ENCODE measurements around the gene ODAD2. TPM values are rescaled to one million over a fixed set of nuclear protein-coding genes. Genes with fewer than 3 reads are reported as not detected.

The ODAD2 gene
- total and polyA plus RNA-seq, 2 donors (not counting 1 experiment from before 2014, with no cell fraction given), result not detected

GRCh38 chr10:27890971-27891370 is 107.9 kb downstream of the ODAD2 start:
- TF ChIP-seq EZH2 (IDR thresholded peaks at IDR 0.05; ENCODE audit: borderline replicate concordance, insufficient read depth, low read depth, low read length, poor library complexity, severe bottlenecking) (no peak), CTCF (IDR thresholded peaks at IDR 0.05) (no peak)
- no peaks in the 10 kb centered on the region for H3K79me2 ChIP-seq (ENCODE audit: control insufficient read depth, insufficient read depth, low read length)
- Mint-ChIP-seq H3K27ac (no peak overlapping the region), H3K27me3 (no peaks in the 10 kb centered on the region), H3K9me3 (ENCODE audit: insufficient read depth) (peaks cover 8% of the 10 kb centered on the region), H3K4me1 (no peaks in the 10 kb centered on the region), H3K4me3 (no peak overlapping the region)
- peaks cover 0 to 1% (median 0%) of the 10 kb centered on the region in 3 donors for H3K9me3 ChIP-seq (ENCODE audit: control extremely low read depth in 1 of 3, control insufficient read depth in 2 of 3, insufficient read depth in 1 of 3, low read length in 2 of 3)
- no CpG with 5 or more reads among the region's 3 CpGs for WGBS (ENCODE audit: insufficient coverage)
- CTCF ChIA-PET, result no interaction called here
- H3K27ac ChIP-seq (ENCODE audit: low read length in 2 of 2), result no peak overlapping the region
- H3K36me3 ChIP-seq (replicated peaks in 1 of 2; ENCODE audit: control extremely low read depth in 1 of 2, control insufficient read depth in 1 of 2, extremely low read depth in 1 of 2, insufficient read depth in 2 of 2, low read length in 1 of 2), result no peaks in the 10 kb centered on the region
- ATAC-seq (ENCODE audit: low read depth), result no peak
- POLR2A ChIA-PET, result no interaction called here
- H3K27me3 ChIP-seq (replicated peaks in 1 of 4; ENCODE audit: control extremely low read depth in 1 of 4, control insufficient read depth in 3 of 4, insufficient read depth in 4 of 4, low read length in 3 of 4), result no peaks in the 10 kb centered on the region
- no peaks in the 10 kb centered on the region for H4K20me1 ChIP-seq (ENCODE audit: control insufficient read depth, insufficient read depth, low read length, poor library complexity, severe bottlenecking)
- intact Hi-C loops (cut with micrococcal nuclease), result no loop called here
- no peaks in the 10 kb centered on the region for H3K4me1 ChIP-seq (ENCODE audit: control insufficient read depth in 2 of 2, insufficient read depth in 2 of 2, low read length in 2 of 2)
- no peak overlapping the region for H3K4me2 ChIP-seq (replicated peaks; ENCODE audit: low read depth, low read length, poor library complexity, severe bottlenecking)
- no peak overlapping the region for H3K4me3 ChIP-seq (ENCODE audit: control extremely low read depth in 1 of 5, extremely low read depth in 1 of 5, insufficient read depth in 1 of 5, low read depth in 2 of 5, low read length in 4 of 5)
- H3K9ac ChIP-seq (ENCODE audit: low read length), result no peak overlapping the region
- no peak overlapping the region for H2AFZ ChIP-seq (ENCODE audit: insufficient read depth, low read depth, low read length, poor library complexity, severe bottlenecking)
- no peak for DNase-seq

- Histone ChIP-seq H3K4me2 (replicated peaks; ENCODE audit: low read depth, low read length, poor library complexity, severe bottlenecking) (no peak overlapping the region), H3K36me3 (replicated peaks in 1 of 2; ENCODE audit: control extremely low read depth in 1 of 2, control insufficient read depth in 1 of 2, extremely low read depth in 1 of 2, insufficient read depth in 2 of 2, low read length in 1 of 2) (no peaks in the 10 kb centered on the region), H3K9me3 (ENCODE audit: control extremely low read depth in 1 of 3, control insufficient read depth in 2 of 3, insufficient read depth in 1 of 3, low read length in 2 of 3) (peaks cover 0 to 2% (median 0%) of the 10 kb centered on the region in 3 donors), H3K27ac (ENCODE audit: low read length in 2 of 2) (no peak overlapping the region), H3K9ac (ENCODE audit: low read length) (no peak overlapping the region), H3K27me3 (replicated peaks in 1 of 4; ENCODE audit: control extremely low read depth in 1 of 4, control insufficient read depth in 3 of 4, insufficient read depth in 4 of 4, low read length in 3 of 4) (no peaks in the 10 kb centered on the region), H3K4me1 (ENCODE audit: control insufficient read depth in 2 of 2, insufficient read depth in 2 of 2, low read length in 2 of 2) (no peaks in the 10 kb centered on the region), H4K20me1 (ENCODE audit: control insufficient read depth, insufficient read depth, low read length, poor library complexity, severe bottlenecking) (no peaks in the 10 kb centered on the region), H2AFZ (ENCODE audit: insufficient read depth, low read depth, low read length, poor library complexity, severe bottlenecking) (no peak overlapping the region), H3K79me2 (ENCODE audit: control insufficient read depth, insufficient read depth, low read length) (no peaks in the 10 kb centered on the region), H3K4me3 (ENCODE audit: control extremely low read depth in 1 of 5, extremely low read depth in 1 of 5, insufficient read depth in 1 of 5, low read depth in 2 of 5, low read length in 4 of 5) (no peak overlapping the region)
- no peaks in the 10 kb centered on the region for H3K27me3 Mint-ChIP-seq
- intact Hi-C loops (cut with micrococcal nuclease), result no loop called here
- H3K27ac Mint-ChIP-seq, result no peak overlapping the region
- ATAC-seq (ENCODE audit: low read depth) (no peak), DNase-seq (no peak)
- POLR2A ChIA-PET, result no interaction called here
- no peaks in the 10 kb centered on the region for H3K4me1 Mint-ChIP-seq
- no CpG with 5 or more reads among the region's 2 CpGs for WGBS (ENCODE audit: insufficient coverage)
- H3K4me3 Mint-ChIP-seq, result no peak overlapping the region
- H3K9me3 Mint-ChIP-seq (ENCODE audit: insufficient read depth), result peaks cover 8% of the 10 kb centered on the region
- CTCF ChIA-PET, result no interaction called here
- TF ChIP-seq EZH2 (IDR thresholded peaks at IDR 0.05; ENCODE audit: borderline replicate concordance, insufficient read depth, low read depth, low read length, poor library complexity, severe bottlenecking) (no peak), CTCF (IDR thresholded peaks at IDR 0.05) (no peak)
Observed at GRCh38 chr10:27889518-27889917, 109.4 kb downstream of the ODAD2 start.

All from B cell (primary cell).